IMR-90 (cell line): ENCODE results near the gene RFTN1. TPM values are rescaled to one million over a fixed set of nuclear protein-coding genes. Genes with fewer than 3 reads are reported as not detected.

Source experiments
- ATAC-seq: fragments of 200-7000 bp; cut with Tn5 transposase; 2 replicates; pipeline ENCODE4 v1.9.1; 2020; ENCODE audit warnings: low read depth, mild to moderate bottlenecking, moderate library complexity
- BruUV-seq: library from RNA; stranded (reverse); fragments of 400-500 nt; replicated peaks from 2 replicates; lab custom pipeline; 2021; lab: Mats Ljungman, UMichigan
- CTCF ChIA-PET: fragments of 300-600 bp; formaldehyde crosslinking; extraction: SDS; loops from one replicate; lab custom pipeline; 2021; ENCODE audit warnings: antibody characterized with exemption; lab: Yijun Ruan, JAX
- POLR2A ChIA-PET: fragments of 300-600 bp; sonication (Branson Sonifier 250); formaldehyde crosslinking; loops from one replicate; lab custom pipeline; 2022; ENCODE audit warnings: antibody characterized with exemption; ENCODE audit not compliant: unreplicated experiment; lab: Charles Lee
- DNase-seq: peaks from one replicate; pipeline ENCODE4 v3.0.0; 2013
- H2AFZ ChIP-seq: replicated peaks from 2 replicates; pipeline ENCODE3; 2013; ENCODE audit warnings: low read length, mild to moderate bottlenecking; ENCODE audit not compliant: poor library complexity
- H2AK5ac ChIP-seq: 2 replicates; pipeline ENCODE4 v1.6.1; 2013; ENCODE audit warnings: low read depth, low read length, inconsistent platforms
- H2AK9ac ChIP-seq: replicated peaks from 2 replicates; pipeline ENCODE3; 2013; ENCODE audit warnings: mild to moderate bottlenecking, low read depth, low read length, moderate library complexity; ENCODE audit not compliant: poor library complexity
- H2BK120ac ChIP-seq: 2 replicates; pipeline ENCODE4 v1.6.1; 2013; ENCODE audit warnings: low read depth, low read length, inconsistent platforms
- H2BK15ac ChIP-seq: 3 replicates; pipeline ENCODE4 v1.6.1; 2013; ENCODE audit warnings: low read depth, low read length, inconsistent platforms
- H2BK20ac ChIP-seq: 2 replicates; pipeline ENCODE4 v1.6.1; 2013; ENCODE audit warnings: low read depth, mild to moderate bottlenecking, inconsistent platforms, low read length, moderate library complexity
- H2BK5ac ChIP-seq: 2 replicates; pipeline ENCODE4 v1.6.1; 2013; ENCODE audit warnings: mild to moderate bottlenecking, low read depth, low read length, inconsistent platforms; ENCODE audit not compliant: poor library complexity, severe bottlenecking
- H3K14ac ChIP-seq: replicated peaks from 2 replicates; pipeline ENCODE4 v1.6.1; 2013; ENCODE audit warnings: low read depth, low read length, inconsistent platforms
- H3K18ac ChIP-seq: 2 replicates; pipeline ENCODE4 v1.6.1; 2013; ENCODE audit warnings: low read depth, low read length, control low read depth
- H3K23ac ChIP-seq: 2 replicates; pipeline ENCODE4 v1.6.1; 2013; ENCODE audit warnings: low read depth, low read length, inconsistent platforms
- H3K27ac ChIP-seq: 2 replicates; pipeline ENCODE4 v1.5.1; 2013; ENCODE audit warnings: mild to moderate bottlenecking, control low read depth, low read length; ENCODE audit not compliant: insufficient read depth
- H3K27me3 ChIP-seq: 2 replicates; pipeline ENCODE4 v1.6.1; 2013; ENCODE audit warnings: low read length; ENCODE audit not compliant: control insufficient read depth, insufficient read depth
- H3K36me3 ChIP-seq: 2 replicates; pipeline ENCODE4 v1.6.1; 2013; ENCODE audit warnings: low read length, mixed read lengths; ENCODE audit not compliant: control insufficient read depth, insufficient read depth
- H3K4ac ChIP-seq: 2 replicates; pipeline ENCODE4 v1.6.1; 2013; ENCODE audit warnings: low read depth, low read length, inconsistent platforms
- H3K4me1 ChIP-seq: 2 replicates; pipeline ENCODE4 v1.6.1; 2013; ENCODE audit warnings: low read length, mixed read lengths; ENCODE audit not compliant: control insufficient read depth, insufficient read depth
- H3K4me2 ChIP-seq: 2 replicates; pipeline ENCODE4 v1.6.1; 2013; ENCODE audit warnings: low read depth, mild to moderate bottlenecking, control low read depth, low read length, moderate library complexity
- H3K4me3 ChIP-seq: 2 replicates; pipeline ENCODE4 v1.5.1; 2013; ENCODE audit warnings: low read depth, mild to moderate bottlenecking, control low read depth, low read length, moderate library complexity; ENCODE audit not compliant: insufficient read depth
- H3K56ac ChIP-seq: 2 replicates; pipeline ENCODE4 v1.6.1; 2013; ENCODE audit warnings: low read length, inconsistent platforms; ENCODE audit not compliant: insufficient read depth; ENCODE audit errors: extremely low read depth
- H3K79me1 ChIP-seq, 2 experiments: 2 replicates each; pipeline ENCODE4 v1.6.1; 2013; ENCODE audit warnings: low read length in 2 of 2, inconsistent platforms in 1 of 2, low read depth in 1 of 2
- H3K9ac ChIP-seq: 2 replicates; pipeline ENCODE4 v1.6.1; 2013; ENCODE audit warnings: low read depth, low read length, control low read depth
- H3K9me1 ChIP-seq: 2 replicates; pipeline ENCODE4 v1.6.1; 2013; ENCODE audit warnings: low read length, inconsistent platforms; ENCODE audit not compliant: insufficient read depth
- H3K9me3 ChIP-seq: 2 replicates; pipeline ENCODE4 v1.6.1; 2013; ENCODE audit warnings: low read length; ENCODE audit not compliant: control insufficient read depth, insufficient read depth
- H4K20me1 ChIP-seq: 2 replicates; pipeline ENCODE4 v1.6.1; 2013; ENCODE audit warnings: low read length, inconsistent platforms; ENCODE audit not compliant: insufficient read depth
- H4K5ac ChIP-seq: 2 replicates; pipeline ENCODE4 v1.6.1; 2013; ENCODE audit warnings: mild to moderate bottlenecking, low read depth, low read length, control low read depth
- H4K8ac ChIP-seq, 2 experiments: 2 replicates each; pipeline ENCODE4 v1.6.1; 2013; ENCODE audit warnings: low read depth in 2 of 2, low read length in 2 of 2, control low read depth in 1 of 2, inconsistent platforms in 1 of 2
- H4K91ac ChIP-seq: 2 replicates; pipeline ENCODE4 v1.6.1; 2013; ENCODE audit warnings: low read depth, low read length, inconsistent platforms; ENCODE audit not compliant: insufficient read depth
- BHLHE40 ChIP-seq: fragments of 150-350 bp; IDR thresholded peaks from 2 replicates; pipeline ENCODE4 v1.6.1; 2016; ENCODE audit warnings: mild to moderate bottlenecking, low read depth, low read length
- CEBPB ChIP-seq: IDR thresholded peaks from 2 replicates; pipeline ENCODE4 v1.6.1; 2012; ENCODE audit warnings: low read depth, low read length, improper control_type of control experiment
- CHD1 ChIP-seq: IDR thresholded peaks from 2 replicates; pipeline ENCODE4 v1.6.1; 2012; ENCODE audit warnings: low read depth, low read length, improper control_type of control experiment
- CTCF ChIP-seq: conservative IDR thresholded peaks from 2 replicates; pipeline ENCODE4 v1.5.1; 2012; ENCODE audit warnings: mild to moderate bottlenecking, low read depth, low read length, improper control_type of control experiment
- ELK1 ChIP-seq: fragments of 150-350 bp; IDR thresholded peaks from 2 replicates; pipeline ENCODE4 v1.6.1; 2016; ENCODE audit warnings: low read depth, mild to moderate bottlenecking, low read length, moderate library complexity, borderline replicate concordance
- FOS ChIP-seq: fragments of 150-350 bp; IDR thresholded peaks from 2 replicates; pipeline ENCODE4 v1.6.1; 2016; ENCODE audit warnings: low read depth, low read length
- MAFK ChIP-seq: IDR thresholded peaks from 2 replicates; pipeline ENCODE4 v1.6.1; 2012; ENCODE audit warnings: low read depth, low read length, improper control_type of control experiment
- MAZ ChIP-seq: IDR thresholded peaks from 2 replicates; pipeline ENCODE4 v1.6.1; 2012; ENCODE audit warnings: low read depth, mild to moderate bottlenecking, low read length, improper control_type of control experiment, moderate library complexity, borderline replicate concordance
- MXI1 ChIP-seq: IDR thresholded peaks from 2 replicates; pipeline ENCODE4 v1.6.1; 2012; ENCODE audit warnings: low read depth, mild to moderate bottlenecking, low read length, moderate library complexity, borderline replicate concordance
- NFE2L2 ChIP-seq: fragments of 150-350 bp; IDR thresholded peaks from 2 replicates; pipeline ENCODE4 v1.6.1; 2016; ENCODE audit warnings: low read depth, mild to moderate bottlenecking, low read length
- POLR2A ChIP-seq: IDR thresholded peaks from 2 replicates; pipeline ENCODE4 v1.6.1; 2012; ENCODE audit warnings: mild to moderate bottlenecking, low read depth, low read length
- RAD21 ChIP-seq: IDR thresholded peaks from 2 replicates; pipeline ENCODE4 v1.6.1; 2012; ENCODE audit warnings: low read length, improper control_type of control experiment
- RCOR1 ChIP-seq: IDR thresholded peaks from 2 replicates; pipeline ENCODE4 v1.6.1; 2012; ENCODE audit warnings: mild to moderate bottlenecking, low read length, improper control_type of control experiment; ENCODE audit not compliant: insufficient replicate concordance
- RFX5 ChIP-seq: IDR thresholded peaks from 2 replicates; pipeline ENCODE4 v1.8.0; 2012; ENCODE audit warnings: low read depth, mild to moderate bottlenecking, low read length, moderate library complexity
- SMC3 ChIP-seq: fragments of 150-350 bp; IDR thresholded peaks from 2 replicates; pipeline ENCODE4 v1.6.1; 2016; ENCODE audit warnings: low read depth, mild to moderate bottlenecking, antibody characterized with exemption, low read length, moderate library complexity
- USF2 ChIP-seq: fragments of 150-350 bp; IDR thresholded peaks from 2 replicates; pipeline ENCODE4 v1.6.1; 2017; ENCODE audit warnings: mild to moderate bottlenecking, antibody characterized with exemption, low read length, low read depth
- WGBS, 2 experiments: methylation state at CpG; one replicate each; pipeline versions ENCODE4 v1.1.5 to v1.1.7; 2013; ENCODE audit warnings: missing lambda C conversion rate in 2 of 2; ENCODE audit not compliant: insufficient read length in 1 of 2; ENCODE audit errors: extremely low coverage in 2 of 2; 5-methylcytosine and 5-hydroxymethylcytosine counted together
- dilution Hi-C: fragments of 300-500 bp; cut with HindIII; formaldehyde crosslinking; loops from one replicate; pipeline ENCODE4 v1.14.3; 2018; ENCODE audit warnings: low sequenced_read_pairs; ENCODE audit not compliant: unreplicated experiment
- in situ Hi-C: fragments of 300-500 bp; cut with MboI; formaldehyde crosslinking; loops from 3 replicates; pipeline ENCODE4 v1.14.3; 2019; ENCODE audit warnings: low sequenced_read_pairs, inconsistent platforms, mixed read lengths
- intact Hi-C: fragments of 100-400 bp; cut with micrococcal nuclease; formaldehyde crosslinking; loops from 2 replicates; pipeline ENCODE4 v1.10.0; 2022
- polyA plus RNA-seq, 3 experiments: library from polyadenylated mRNA; depleted of rRNA; stranded (reverse); fragments of >200 nt; gene quantifications; 2 replicates each; pipeline ENCODE4 v1.2.3, GENCODE V29; 2012; ENCODE audit warnings: low replicate concordance in 1 of 3
- total RNA-seq: library from RNA; depleted of rRNA; stranded (reverse); fragments of >200 nt; gene quantifications from 2 replicates; pipeline ENCODE4 v1.2.3, GENCODE V29; 2012

RFTN1 gene
- total and polyA plus RNA-seq, 2 of the 4 experiments (the other 2 are of a cell fraction), result 45.0 to 52.0 TPM

- no peak overlapping the region for H3K4me2 ChIP-seq
- H2AK5ac ChIP-seq, result no peak overlapping the region
- peaks cover 12% of the 10 kb centered on the region for H3K4me1 ChIP-seq
- TF ChIP-seq FOS (no peak), BHLHE40 (no peak), ELK1 (no peak), CTCF (no peak), USF2 (no peak), RCOR1 (no peak), CEBPB (no peak), POLR2A (no peak), NFE2L2 (no peak), MAZ (no peak), MXI1 (no peak), SMC3 (no peak), RFX5 (no peak), MAFK (no peak), RAD21 (no peak), CHD1 (no peak)
- H2BK15ac ChIP-seq, result no peak overlapping the region; the same call in 2 of the 3 replicates
- no peak overlapping the region for H3K56ac ChIP-seq
- intact Hi-C loops (loop anchor here (5.0 kb wide), 1 partner anchor 35 kb away; no protein-coding TSS in a partner anchor), in situ Hi-C loops (no loop called here), dilution Hi-C loops (no loop called here)
- H3K36me3 ChIP-seq, result peaks cover 5% of the 10 kb centered on the region; the same call in 1 of the 2 replicates
- no peaks in the 10 kb centered on the region for H3K27me3 ChIP-seq
- no peak overlapping the region for H2BK5ac ChIP-seq
- no peak overlapping the region for H2AFZ ChIP-seq
- H3K9ac ChIP-seq, result no peak overlapping the region
- peaks cover 34 to 67% of the 10 kb centered on the region in 2 experiments for H3K79me1 ChIP-seq
- H3K9me3 ChIP-seq, result no peaks in the 10 kb centered on the region
- H4K20me1 ChIP-seq, result peaks cover 24% of the 10 kb centered on the region; the same call in 1 of the 2 replicates
- 100% methylated on average over 1 of the region's 4 CpGs; no CpG with 5 or more reads in 1 of the 2 experiments for WGBS, 2 experiments
- ChIA-PET CTCF (interaction anchor here (0.6 kb wide), 1 partner anchor 29 kb away, joined by 3 read pairs; no protein-coding TSS in a partner anchor), POLR2A (no interaction called here)
- no peak overlapping the region for H3K4me3 ChIP-seq
- no peak overlapping the region for H2AK9ac ChIP-seq
- H2BK120ac ChIP-seq, result peak overlapping the region; percentile 51
- no peak for DNase-seq
- BruUV-seq, result no TSS peak
- no peak for ATAC-seq
- H3K23ac ChIP-seq, result no peak overlapping the region
- no peak overlapping the region for H3K27ac ChIP-seq
- peaks cover 26% of the 10 kb centered on the region for H3K9me1 ChIP-seq
- no peak overlapping the region; the same call in 1 of the 2 replicates for H3K18ac ChIP-seq
- no peak overlapping the region for H4K91ac ChIP-seq
- H4K8ac ChIP-seq, result no peak overlapping the region
- peak overlapping the region; percentile 67; the same call in 1 of the 2 replicates for H3K4ac ChIP-seq
- H4K5ac ChIP-seq, result no peak overlapping the region
- no peak overlapping the region for H2BK20ac ChIP-seq
- no peak overlapping the region for H3K14ac ChIP-seq
Observed at GRCh38 chr3:16447135-16447534, 66.4 kb downstream of the RFTN1 start.
